Right lobe of liver (tissue), 4 donors: ENCODE measurements around the gene CLMN.

Experiments used
- POLR2A ChIP-seq: fragments of 450-650 bp; IDR thresholded peaks from one replicate; pipeline ENCODE4 v1.6.1; 2017; ENCODE audit warnings: antibody characterized with exemption, mild to moderate bottlenecking
- TF ChIP-seq, protein P1 (sequence below), 4 donors: fragments of 200-600 bp in 3 of 4; fragments of 450-650 bp in 1 of 4; IDR thresholded peaks; one replicate each; pipeline versions ENCODE4 v1.5.1 to v1.8.0; 2016 to 2022; ENCODE audit warnings: antibody characterized with exemption in 4 of 4, mild to moderate bottlenecking in 2 of 4
- donor health status: DM: no; HTN: no; CAD: no.
- donor health status: DM: no; HTN: no; CAD: no.
- donor health status: DM: no; HTN: yes; CAD: no.

- TF ChIP-seq, protein P1, sequence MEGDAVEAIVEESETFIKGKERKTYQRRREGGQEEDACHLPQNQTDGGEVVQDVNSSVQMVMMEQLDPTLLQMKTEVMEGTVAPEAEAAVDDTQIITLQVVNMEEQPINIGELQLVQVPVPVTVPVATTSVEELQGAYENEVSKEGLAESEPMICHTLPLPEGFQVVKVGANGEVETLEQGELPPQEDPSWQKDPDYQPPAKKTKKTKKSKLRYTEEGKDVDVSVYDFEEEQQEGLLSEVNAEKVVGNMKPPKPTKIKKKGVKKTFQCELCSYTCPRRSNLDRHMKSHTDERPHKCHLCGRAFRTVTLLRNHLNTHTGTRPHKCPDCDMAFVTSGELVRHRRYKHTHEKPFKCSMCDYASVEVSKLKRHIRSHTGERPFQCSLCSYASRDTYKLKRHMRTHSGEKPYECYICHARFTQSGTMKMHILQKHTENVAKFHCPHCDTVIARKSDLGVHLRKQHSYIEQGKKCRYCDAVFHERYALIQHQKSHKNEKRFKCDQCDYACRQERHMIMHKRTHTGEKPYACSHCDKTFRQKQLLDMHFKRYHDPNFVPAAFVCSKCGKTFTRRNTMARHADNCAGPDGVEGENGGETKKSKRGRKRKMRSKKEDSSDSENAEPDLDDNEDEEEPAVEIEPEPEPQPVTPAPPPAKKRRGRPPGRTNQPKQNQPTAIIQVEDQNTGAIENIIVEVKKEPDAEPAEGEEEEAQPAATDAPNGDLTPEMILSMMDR (IDR thresholded peaks at IDR 0.05): no peak
- TF ChIP-seq POLR2A: no peak
Observed at GRCh38 chr14:95144849-95145248, 174.9 kb downstream of the CLMN start.
